NCI-H1105 (cell line): Measurements from ENCODE around the gene PNPLA7.
"Not testable (repeated sequence)": the region's sequence is repeated elsewhere in the genome, so short reads cannot be mapped to it uniquely, and the experiment has no call there.

ENCODE experiments used
- DNase-seq: peaks from one replicate; lab custom pipeline; 2025; lab: John Stamatoyannopoulos, UW

Gene PNPLA7

DNA sequence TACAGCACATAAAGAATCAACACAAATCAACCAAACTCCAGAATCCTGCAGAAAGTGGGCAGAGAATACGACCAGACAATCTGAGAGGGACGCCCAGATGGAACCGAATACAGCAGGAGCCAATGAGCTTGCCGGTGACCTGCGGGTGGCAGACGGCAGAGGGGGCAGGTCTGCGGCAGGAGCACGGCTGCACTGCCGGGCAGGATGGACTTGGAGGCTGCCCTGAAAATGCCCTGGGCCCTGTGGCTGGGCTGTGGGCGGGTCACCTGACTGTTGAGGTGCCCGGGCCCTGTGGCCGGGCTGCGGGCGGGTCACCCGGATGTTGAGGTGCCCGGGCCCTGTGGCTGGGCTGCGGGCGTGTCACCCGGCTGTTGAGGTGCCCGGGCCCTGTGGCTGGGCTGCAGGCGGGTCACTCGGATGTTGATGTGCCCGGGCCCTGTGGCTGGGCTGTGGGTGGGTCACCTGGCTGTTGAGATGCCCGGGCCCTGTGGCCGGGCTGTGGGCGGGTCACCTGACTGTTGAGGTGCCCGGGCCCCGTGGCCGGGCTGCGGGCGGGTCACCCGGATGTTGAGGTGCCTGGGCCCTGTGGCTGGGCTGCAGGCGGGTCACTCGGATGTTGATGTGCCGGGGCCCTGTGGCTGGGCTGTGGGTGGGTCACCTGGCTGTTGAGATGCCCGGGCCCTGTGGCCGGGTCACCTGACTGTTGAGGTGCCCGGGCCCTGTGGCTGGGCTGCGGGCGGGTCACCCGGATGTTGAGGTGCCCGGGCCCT lies 36.2 kb downstream of the PNPLA7 start:
- not testable (repeated sequence) for DNase-seq

GRCh38 chr9:137513136-137513535 lies 37.1 kb downstream of the PNPLA7 start:
- not testable (repeated sequence) for DNase-seq

DNA sequence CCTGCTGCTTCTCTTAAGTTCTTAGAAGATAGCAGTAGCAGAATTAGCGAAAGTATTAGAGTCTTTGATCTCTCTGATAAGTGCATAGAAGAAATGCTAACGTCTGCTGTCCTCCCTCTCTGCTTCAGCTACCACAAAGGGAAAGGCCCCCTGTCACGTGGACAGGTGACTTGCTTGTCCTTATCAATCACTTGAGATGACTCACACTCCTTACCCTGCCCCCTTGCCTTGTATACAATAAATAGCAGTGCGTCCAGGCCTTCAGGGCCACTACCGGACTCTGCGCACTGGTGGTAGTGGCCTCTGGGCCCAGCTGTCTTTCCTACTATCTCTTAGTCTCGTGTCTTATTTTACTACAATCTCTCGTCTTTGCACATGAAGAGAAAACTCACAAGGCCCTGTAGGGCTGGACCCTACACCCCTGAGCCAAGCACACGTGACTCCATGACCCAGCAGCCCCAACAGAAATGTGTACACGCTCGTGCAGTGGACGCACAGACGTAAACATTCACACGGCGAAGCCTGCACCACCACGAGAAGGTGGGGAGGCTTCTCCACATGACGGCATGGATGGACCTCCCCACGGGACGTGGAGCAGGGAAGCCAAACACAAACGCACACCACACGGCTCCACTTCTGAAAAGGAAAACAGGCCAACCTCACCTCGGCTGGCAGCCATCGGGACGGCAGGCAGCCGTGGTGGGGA lies 38.3 kb downstream of the PNPLA7 start:
- DNase-seq = no peak

DNA sequence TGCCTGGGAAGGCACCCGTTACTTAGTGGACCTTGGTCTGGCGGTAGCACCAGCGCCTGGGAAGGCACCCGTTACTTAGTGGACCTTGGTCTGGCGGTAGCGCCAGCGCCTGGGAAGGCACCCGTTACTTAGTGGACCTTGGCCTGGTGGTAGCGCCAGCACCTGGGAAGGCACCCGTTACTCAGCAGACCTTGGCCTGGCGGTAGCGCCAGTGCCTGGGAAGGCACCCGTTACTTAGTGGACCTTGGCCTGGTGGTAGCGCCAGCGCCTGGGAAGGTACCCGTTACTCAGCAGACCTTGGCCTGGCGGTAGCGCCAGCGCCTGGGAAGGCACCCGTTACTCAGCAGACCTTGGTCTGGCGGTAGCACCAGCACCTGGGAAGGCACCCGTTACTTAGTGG lies 39.1 kb downstream of the PNPLA7 start:
- DNase-seq = not testable (repeated sequence)

GRCh38 chr9:137509198-137509597 lies 41.0 kb downstream of the PNPLA7 start:
- no peak for DNase-seq

DNA sequence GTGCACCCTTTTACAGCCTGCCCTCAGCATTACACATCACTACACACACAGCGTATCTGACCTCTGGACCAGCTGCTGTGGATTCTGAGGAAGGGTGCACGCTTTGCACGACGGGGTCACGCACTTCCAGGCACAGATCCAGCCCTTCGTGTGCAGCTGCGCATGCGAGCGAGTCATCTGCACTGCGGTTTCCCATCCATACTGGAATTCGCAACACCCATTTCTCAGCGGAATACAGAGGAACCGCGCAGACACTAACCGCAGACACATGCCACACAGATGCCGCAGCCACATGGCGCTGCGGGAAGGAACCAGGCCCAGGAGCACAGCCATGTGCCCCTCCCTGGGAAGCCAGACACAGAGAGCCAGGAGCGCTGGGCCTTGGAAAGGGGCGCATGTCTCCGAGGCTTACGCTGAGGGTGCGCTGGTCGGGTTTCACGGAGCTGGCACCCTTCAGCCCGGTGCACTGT lies 43.5 kb downstream of the PNPLA7 start:
- DNase-seq = no peak

GRCh38 chr9:137506274-137506673 lies 43.9 kb downstream of the PNPLA7 start:
- DNase-seq = no peak

DNA sequence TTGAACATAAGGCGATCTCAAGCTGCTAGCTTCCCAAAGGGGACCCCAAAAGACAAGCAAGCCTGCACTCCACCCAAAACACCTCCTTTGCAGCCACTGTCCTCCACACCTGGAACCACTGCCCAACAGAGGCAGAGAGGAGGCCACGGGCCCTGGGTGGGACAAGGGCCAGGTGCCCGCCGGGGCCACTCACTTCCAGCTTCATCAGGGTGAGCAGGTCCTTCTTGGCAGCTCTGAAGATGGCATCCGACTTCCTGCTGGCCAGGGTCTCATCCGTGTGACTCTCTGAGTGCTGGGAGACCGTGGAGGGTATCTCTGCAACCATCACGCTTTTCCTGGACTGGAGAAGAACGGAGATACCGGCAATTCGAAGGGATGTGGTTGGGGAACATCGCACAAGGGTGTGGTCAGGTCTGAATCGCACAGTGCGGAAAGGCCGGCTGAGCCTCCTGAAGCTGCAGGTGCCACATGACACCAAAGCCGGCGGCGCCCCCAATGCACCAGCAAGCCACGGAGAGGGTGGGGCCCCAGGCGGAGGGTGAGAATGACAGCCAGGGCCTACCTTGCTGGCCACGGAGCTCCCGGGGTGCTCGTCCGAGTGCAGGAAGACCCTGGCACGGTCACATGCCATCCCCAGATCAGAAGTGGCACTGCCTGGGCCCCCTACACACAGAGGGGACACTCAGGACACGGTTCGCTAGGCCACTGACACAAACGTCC lies 44.6 kb downstream of the PNPLA7 start:
- DNase-seq = no peak

DNA sequence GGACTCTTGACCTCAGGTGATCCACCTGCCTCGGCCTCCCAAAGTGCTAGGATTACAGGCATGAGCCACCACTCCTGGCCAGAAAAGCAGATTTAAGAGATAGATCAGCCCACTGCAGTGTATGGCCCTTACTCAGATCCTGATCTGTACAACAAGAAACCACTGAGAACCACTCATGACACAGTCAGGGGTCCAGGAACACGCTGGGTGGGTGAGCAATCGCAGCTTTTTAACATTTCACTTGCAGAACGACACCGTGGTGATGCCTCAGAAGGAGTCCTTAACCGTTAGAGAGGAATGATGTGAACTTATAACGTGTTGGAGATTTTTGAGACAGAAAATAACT lies 45.8 kb downstream of the PNPLA7 start:
- no peak for DNase-seq

GRCh38 chr9:137502008-137502911 lies 47.9 kb downstream of the PNPLA7 start:
- no peak for DNase-seq

GRCh38 chr9:137501457-137501856 lies 48.7 kb downstream of the PNPLA7 start:
- no peak for DNase-seq

- DNase-seq = no peak
Measured at GRCh38 chr9:137500666-137501397, 49.4 kb downstream of the PNPLA7 start.

GRCh38 chr9:137499858-137500661 lies 50.1 kb downstream of the PNPLA7 start:
- DNase-seq = no peak

DNA sequence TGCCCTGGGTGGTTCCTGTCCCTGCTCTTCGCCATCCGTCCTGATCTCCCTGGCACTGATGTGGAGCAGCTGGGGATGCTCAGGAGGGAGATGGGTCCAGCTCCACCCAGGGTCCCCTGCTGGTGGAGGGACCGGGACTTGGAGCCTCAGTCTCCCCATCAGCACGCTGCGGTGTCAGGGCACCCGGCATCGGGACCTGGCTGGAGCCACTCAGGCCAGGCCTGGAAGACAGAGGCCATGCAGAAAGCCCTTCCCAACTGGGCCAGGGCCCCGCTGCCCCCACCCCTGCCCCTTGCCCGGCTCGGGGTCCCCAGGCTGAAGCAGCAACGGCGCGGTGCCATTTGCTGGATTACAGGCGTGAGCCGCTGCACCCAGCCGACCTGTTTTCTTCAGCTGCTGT lies 50.8 kb downstream of the PNPLA7 start:
- DNase-seq = no peak

DNA sequence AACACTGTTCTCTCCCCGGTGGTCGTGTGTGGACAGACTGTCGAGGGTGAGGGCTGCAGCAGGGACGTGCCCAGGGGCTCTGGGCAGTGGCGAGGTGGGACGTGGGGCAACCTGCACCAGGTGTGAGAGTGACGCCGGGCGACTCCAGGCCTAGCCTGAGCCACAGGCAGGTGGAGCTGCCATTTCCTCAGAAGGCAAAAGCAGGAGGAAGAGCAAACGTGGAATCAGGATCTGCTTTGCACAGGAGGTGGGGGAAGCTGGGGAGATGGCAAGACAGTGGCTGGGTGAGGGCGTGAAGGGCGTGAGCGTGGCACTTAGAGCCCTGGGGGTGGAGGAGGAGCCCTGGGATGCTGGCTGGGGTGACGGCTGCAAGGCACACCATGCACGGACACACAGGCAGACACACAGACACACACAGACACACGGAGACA lies 51.5 kb downstream of the PNPLA7 start:
- no peak for DNase-seq

DNA sequence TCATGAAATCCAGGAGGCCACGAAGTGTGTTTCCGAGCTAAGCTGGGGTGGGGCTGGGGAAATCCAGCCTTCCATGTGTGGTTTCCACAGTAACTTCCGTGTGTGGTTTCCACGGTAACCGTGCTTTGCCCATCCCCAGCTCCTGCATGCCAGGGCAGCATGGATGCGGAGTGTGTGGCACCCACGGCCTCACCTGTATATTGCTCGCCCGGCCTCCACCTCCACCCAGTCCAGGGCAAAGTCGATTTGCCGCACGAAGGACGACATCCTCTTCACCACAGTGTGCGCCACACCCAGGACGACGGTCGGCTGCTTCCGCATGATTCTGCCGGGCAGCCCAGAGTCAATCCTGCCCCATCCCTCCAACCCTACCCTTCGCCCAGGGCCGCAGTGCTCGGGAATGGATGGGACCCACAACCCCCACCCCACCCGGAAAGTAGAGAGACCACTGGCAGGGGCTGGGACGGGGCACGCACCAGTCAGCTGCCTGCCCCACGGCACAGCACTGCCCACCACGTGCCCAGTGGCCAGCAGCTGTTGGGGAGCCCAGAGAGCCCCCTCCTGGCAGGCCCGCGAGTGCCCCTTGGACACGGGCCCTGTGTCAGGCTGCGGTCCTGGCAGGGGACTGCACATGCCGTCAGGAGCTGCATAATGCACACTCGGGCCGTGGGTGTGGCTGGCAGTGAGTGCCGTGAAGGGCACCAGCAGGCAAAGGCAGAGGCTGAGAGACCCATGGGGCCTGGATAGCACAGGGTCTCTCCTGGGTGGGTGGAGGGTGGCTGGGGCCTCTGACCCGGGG lies 52.1 kb downstream of the PNPLA7 start:
- DNase-seq = no peak

GRCh38 chr9:137496601-137497375 lies 53.4 kb downstream of the PNPLA7 start:
- DNase-seq = no peak

GRCh38 chr9:137494550-137495351 lies 55.5 kb downstream of the PNPLA7 start:
- no peak for DNase-seq
